Measurements from ENCODE around the gene PJA2. TPM values are rescaled to one million over a fixed set of nuclear protein-coding genes. Genes with fewer than 3 reads are reported as not detected.

PJA2 gene
- total RNA-seq, 1 donor: 101 TPM

- Histone ChIP-seq H3K36me3 (ENCODE audit: insufficient read depth, low read length) (no peaks in the 10 kb centered on the region), H3K27ac (ENCODE audit: low read depth, low read length) (peak overlapping the region; percentile 100), H4K20me1 (ENCODE audit: insufficient read depth, low read length) (peaks cover 28% of the 10 kb centered on the region), H3K79me2 (ENCODE audit: insufficient read depth, low read length) (peaks cover 40% of the 10 kb centered on the region), H3K4me1 (ENCODE audit: insufficient read depth, low read length) (peaks cover 25% of the 10 kb centered on the region), H3K4me2 (ENCODE audit: insufficient read depth, low read length) (peak overlapping the region; percentile 99), H3K4me3 (ENCODE audit: insufficient read depth, low read length) (peak overlapping the region; percentile 84), H3K9me3 (ENCODE audit: low read depth, low read length) (no peaks in the 10 kb centered on the region), H3K27me3 (ENCODE audit: insufficient read depth, low read length) (no peaks in the 10 kb centered on the region), H2AFZ (ENCODE audit: low read length) (peak overlapping the region; percentile 64)
- DNase-seq (ENCODE audit: insufficient read length, low spot score, missing footprints): peak; percentile 55
- no peak for TF ChIP-seq CTCF (IDR thresholded peaks at IDR 0.05; ENCODE audit: extremely low read depth, low read depth, low read length)
Observed at GRCh38 chr5:109410389-109411148, 795 bp upstream of the PJA2 start.

GRCh38 chr5:109408991-109409843 is 557 bp downstream of the PJA2 start:
- Histone ChIP-seq H3K79me2 (ENCODE audit: insufficient read depth, low read length) (peaks cover 53% of the 10 kb centered on the region), H3K9me3 (ENCODE audit: low read depth, low read length) (no peaks in the 10 kb centered on the region), H2AFZ (ENCODE audit: low read length) (peak overlapping the region; percentile 33), H4K20me1 (ENCODE audit: insufficient read depth, low read length) (peaks cover 40% of the 10 kb centered on the region), H3K27ac (ENCODE audit: low read depth, low read length) (peak overlapping the region; percentile 100), H3K27me3 (ENCODE audit: insufficient read depth, low read length) (no peaks in the 10 kb centered on the region), H3K4me2 (ENCODE audit: insufficient read depth, low read length) (peak overlapping the region; percentile 76), H3K4me1 (ENCODE audit: insufficient read depth, low read length) (peaks cover 25% of the 10 kb centered on the region), H3K36me3 (ENCODE audit: insufficient read depth, low read length) (no peaks in the 10 kb centered on the region), H3K4me3 (ENCODE audit: insufficient read depth, low read length) (peak overlapping the region; percentile 84)
- DNase-seq (ENCODE audit: insufficient read length, low spot score, missing footprints): peak; percentile 84
- no peak for TF ChIP-seq CTCF (IDR thresholded peaks at IDR 0.05; ENCODE audit: extremely low read depth, low read depth, low read length)

GRCh38 chr5:109407913-109408312 is 1.9 kb downstream of the PJA2 start:
- H2AFZ ChIP-seq (ENCODE audit: low read length): no peak overlapping the region
- no peaks in the 10 kb centered on the region for H3K9me3 ChIP-seq (ENCODE audit: low read depth, low read length)
- H3K36me3 ChIP-seq (ENCODE audit: insufficient read depth, low read length): no peaks in the 10 kb centered on the region
- peaks cover 49% of the 10 kb centered on the region for H4K20me1 ChIP-seq (ENCODE audit: insufficient read depth, low read length)
- peak overlapping the region; percentile 84 for H3K4me3 ChIP-seq (ENCODE audit: insufficient read depth, low read length)
- peak overlapping the region; percentile 76 for H3K4me2 ChIP-seq (ENCODE audit: insufficient read depth, low read length)
- no peaks in the 10 kb centered on the region for H3K27me3 ChIP-seq (ENCODE audit: insufficient read depth, low read length)
- peaks cover 17% of the 10 kb centered on the region for H3K4me1 ChIP-seq (ENCODE audit: insufficient read depth, low read length)
- peak overlapping the region; percentile 100 for H3K27ac ChIP-seq (ENCODE audit: low read depth, low read length)
- H3K79me2 ChIP-seq (ENCODE audit: insufficient read depth, low read length): peaks cover 67% of the 10 kb centered on the region
- peak; percentile 87 for DNase-seq (ENCODE audit: insufficient read length, low spot score, missing footprints)
- no peak for TF ChIP-seq CTCF (IDR thresholded peaks at IDR 0.05; ENCODE audit: extremely low read depth, low read depth, low read length)

GRCh38 chr5:109406719-109407118 is 3.1 kb downstream of the PJA2 start:
- Histone ChIP-seq H4K20me1 (ENCODE audit: insufficient read depth, low read length) (peaks cover 60% of the 10 kb centered on the region), H3K4me2 (ENCODE audit: insufficient read depth, low read length) (peak overlapping the region; percentile 76), H3K4me3 (ENCODE audit: insufficient read depth, low read length) (peak overlapping the region; percentile 84), H3K36me3 (ENCODE audit: insufficient read depth, low read length) (no peaks in the 10 kb centered on the region), H3K27ac (ENCODE audit: low read depth, low read length) (peak overlapping the region; percentile 100), H2AFZ (ENCODE audit: low read length) (no peak overlapping the region), H3K27me3 (ENCODE audit: insufficient read depth, low read length) (no peaks in the 10 kb centered on the region), H3K79me2 (ENCODE audit: insufficient read depth, low read length) (peaks cover 78% of the 10 kb centered on the region), H3K4me1 (ENCODE audit: insufficient read depth, low read length) (peaks cover 12% of the 10 kb centered on the region), H3K9me3 (ENCODE audit: low read depth, low read length) (no peaks in the 10 kb centered on the region)
- no peak for TF ChIP-seq CTCF (IDR thresholded peaks at IDR 0.05; ENCODE audit: extremely low read depth, low read depth, low read length)
- no peak for DNase-seq (ENCODE audit: insufficient read length, low spot score, missing footprints)
